Body of pancreas (tissue), 4 donors: ENCODE results near the gene F12. TPM values are rescaled to one million over a fixed set of nuclear protein-coding genes. Genes with fewer than 3 reads are reported as not detected.
A peak's percentile ranks its signal among the peaks of the same experiment; 100 is the strongest.

ENCODE experiments used
- ATAC-seq: fragments of 150-250 bp; one replicate; pipeline ENCODE4 v1.9.1; 2016
- DNase-seq, 4 donors: peaks; one replicate each; pipeline ENCODE4 v3.0.0-alpha.2; 2019
- H3K27ac ChIP-seq, 4 donors: fragments of 200-600 bp; sonication (generic); 1 replicate in 3 of 4; 2 replicates in 1 of 4; pipeline versions ENCODE4 v1.5.1 to v1.6.1; 2016 to 2019; ENCODE audit warnings: mild to moderate bottlenecking in 1 of 4, mixed read lengths in 1 of 4, moderate library complexity in 1 of 4
- H3K27me3 ChIP-seq, 2 donors: fragments of 200-600 bp; sonication (generic); one replicate each; pipeline ENCODE4 v1.6.0; 2016; ENCODE audit warnings: mild to moderate bottlenecking in 1 of 2
- H3K36me3 ChIP-seq, 2 donors: fragments of 200-600 bp; sonication (generic); replicated peaks in 1 of 2; 2 replicates each; pipeline ENCODE4 v1.5.1; 2016; ENCODE audit warnings: low read depth in 2 of 2; ENCODE audit not compliant: insufficient read depth in 1 of 2
- H3K4me1 ChIP-seq: fragments of 200-600 bp; sonication (generic); one replicate; pipeline ENCODE4 v1.6.0; 2016
- H3K4me3 ChIP-seq, 2 donors: fragments of 200-600 bp; sonication (generic); 1 replicate in 1 of 2; 2 replicates in 1 of 2; pipeline ENCODE4 v1.5.1; 2016 to 2019
- H3K9me3 ChIP-seq, 3 donors: fragments of 200-600 bp; sonication (generic); 1 replicate in 2 of 3; 2 replicates in 1 of 3; pipeline ENCODE4 v1.5.1; 2016
- CTCF ChIP-seq, 7 experiments: fragments of 450-650 bp in 4 of 7; fragments of 200-600 bp in 3 of 7; sonication (generic) in 3 of 7; IDR thresholded peaks; one replicate each; pipeline ENCODE4 v1.5.1; 2016 to 2019; ENCODE audit warnings: antibody characterized with exemption in 7 of 7
- POLR2A ChIP-seq, 3 donors: fragments of 450-650 bp; IDR thresholded peaks; one replicate each; pipeline ENCODE4 v1.6.1; 2016; ENCODE audit warnings: antibody characterized with exemption in 3 of 3, mild to moderate bottlenecking in 2 of 3
- WGBS, 2 donors: methylation state at CpG; one replicate each; pipeline ENCODE4 v1.1.5; 2017; 5-methylcytosine and 5-hydroxymethylcytosine counted together
- intact Hi-C: fragments of 100-400 bp; cut with DNase I; formaldehyde crosslinking; loops from one replicate; pipeline ENCODE4 v1.15.1; 2023
- total RNA-seq, 2 donors: library from RNA; depleted of rRNA; stranded (reverse); fragments of >200 nt; gene quantifications; one replicate each; pipeline ENCODE4 v1.1.0, GENCODE V29; 2016

F12 gene
- total RNA-seq, 2 donors from 2014 or later: 0.33 to 4.4 TPM

- Histone ChIP-seq H3K27ac (no peak overlapping the region), H3K9me3 (no peaks in the 10 kb centered on the region), H3K27me3 (no peaks in the 10 kb centered on the region), H3K4me1 (peaks cover 27% of the 10 kb centered on the region), H3K36me3 (no peaks in the 10 kb centered on the region), H3K4me3 (no peak overlapping the region)
- ATAC-seq (no peak), DNase-seq (peak in 1 of 4 donors; percentile 12)
- intact Hi-C loops: no loop called here
- 2 to 5% methylated on average over 8 of the region's 8 CpGs for WGBS, 2 donors
- TF ChIP-seq CTCF (IDR thresholded peaks at IDR 0.05) (no peak), POLR2A (IDR thresholded peaks at IDR 0.05) (no peak)
Observed at GRCh38 chr5:177445917-177446199, 36.5 kb upstream of the F12 start.

- Histone ChIP-seq H3K27ac (no peak overlapping the region), H3K9me3 (no peaks in the 10 kb centered on the region), H3K4me1 (peaks cover 27% of the 10 kb centered on the region), H3K4me3 (no peak overlapping the region), H3K36me3 (no peaks in the 10 kb centered on the region), H3K27me3 (no peaks in the 10 kb centered on the region)
- intact Hi-C loops: no loop called here
- DNase-seq (no peak), ATAC-seq (no peak)
- TF ChIP-seq CTCF (IDR thresholded peaks at IDR 0.05): no peak
- no peak for TF ChIP-seq POLR2A (IDR thresholded peaks at IDR 0.05)
- 39 to 52% methylated on average over 9 to 10 of the region's 10 CpGs for WGBS, 2 donors
Observed at GRCh38 chr5:177445052-177445916, 35.9 kb upstream of the F12 start.

GRCh38 chr5:177444106-177445051, 35.0 kb upstream of the F12 start:
- Histone ChIP-seq H3K9me3 (no peaks in the 10 kb centered on the region), H3K4me1 (peaks cover 27% of the 10 kb centered on the region), H3K27ac (no peak overlapping the region), H3K4me3 (no peak overlapping the region), H3K27me3 (no peaks in the 10 kb centered on the region), H3K36me3 (no peaks in the 10 kb centered on the region)
- intact Hi-C loops: no loop called here
- WGBS, 2 donors: 45 to 62% methylated on average over 5 to 7 of the region's 7 CpGs
- no peak for ATAC-seq
- peak in 1 of 4 donors; percentile 9 for DNase-seq
- TF ChIP-seq CTCF (IDR thresholded peaks at IDR 0.05) (no peak), POLR2A (IDR thresholded peaks at IDR 0.05) (no peak)

DNA sequence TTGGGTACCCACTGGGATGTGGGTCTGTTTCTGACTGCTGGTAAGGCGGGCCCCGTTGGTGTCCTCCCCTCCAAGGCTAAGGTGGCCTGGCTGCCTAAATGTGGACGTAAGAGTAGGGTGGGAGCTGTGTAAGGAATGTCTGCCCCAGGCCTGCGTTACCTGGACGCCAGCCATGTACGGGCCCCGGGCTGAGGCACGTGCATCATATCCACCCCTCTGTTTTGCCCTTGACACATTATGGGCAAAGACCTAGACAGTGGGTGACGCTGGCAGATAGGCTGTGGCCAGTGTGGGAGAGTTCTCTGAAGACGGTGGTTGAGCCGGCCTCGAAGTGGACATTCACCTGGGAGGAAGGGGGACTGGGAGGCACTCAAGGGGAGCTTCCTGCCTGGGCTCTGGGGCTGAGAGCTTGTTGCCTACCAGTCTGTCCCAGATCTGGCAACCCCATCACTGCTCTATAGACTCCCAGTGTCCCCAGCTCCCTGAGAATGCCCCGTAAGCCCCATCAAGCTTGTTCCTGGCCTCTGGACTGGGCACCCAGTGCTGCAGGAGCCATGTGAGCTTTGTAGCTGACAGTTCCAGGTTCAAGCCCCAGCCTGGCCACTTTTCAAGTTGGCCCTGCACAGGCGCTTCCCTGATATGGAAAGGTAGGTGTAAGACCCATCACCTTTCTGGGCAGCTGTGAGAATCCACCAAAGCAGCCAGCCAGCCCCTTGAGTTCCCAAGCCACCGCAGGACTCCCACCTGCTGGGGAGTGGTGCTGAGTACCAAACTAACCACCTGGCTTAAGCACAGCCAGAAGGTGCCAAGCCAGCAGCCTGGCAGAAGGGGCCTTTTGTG, 34.0 kb upstream of the F12 start:
- no peaks in the 10 kb centered on the region for H3K36me3 ChIP-seq
- H3K4me3 ChIP-seq: no peak overlapping the region
- WGBS, 2 donors: 47 to 68% methylated on average over 13 to 15 of the region's 15 CpGs
- H3K9me3 ChIP-seq: no peaks in the 10 kb centered on the region
- intact Hi-C loops: no loop called here
- H3K4me1 ChIP-seq: peaks cover 24% of the 10 kb centered on the region
- ATAC-seq (no peak), DNase-seq (peak in 1 of 4 donors; percentile 8)
- no peaks in the 10 kb centered on the region for H3K27me3 ChIP-seq
- TF ChIP-seq POLR2A (IDR thresholded peaks at IDR 0.05): no peak
- no peak for TF ChIP-seq CTCF (IDR thresholded peaks at IDR 0.05)
- no peak overlapping the region for H3K27ac ChIP-seq
